Measurements from ENCODE around the gene HMGB3.

- TF ChIP-seq POLR2AphosphoS5 (IDR thresholded peaks at IDR 0.05; ENCODE audit: low read depth, low read length) (no peak), REST (IDR thresholded peaks at IDR 0.05; ENCODE audit: insufficient read depth in 1 of 2, low read depth in 2 of 2, low read length in 2 of 2) (no peak)
Measured at GRCh38 chrX:150954951-150955350, 28.2 kb upstream of the HMGB3 start.
